GM19239 (cell line): ENCODE results near the gene FAM3C.
"Not testable (repeated sequence)": the region's sequence is repeated elsewhere in the genome, so short reads cannot be mapped to it uniquely, and the experiment has no call there.

Experiments
- DNase-seq: peaks from one replicate; pipeline ENCODE4 v3.0.0; 2011; ENCODE audit warnings: low spot score; ENCODE audit not compliant: insufficient read length
- FAIRE-seq: peaks from 2 replicates; lab custom pipeline; 2011; peaks lifted over from hg19 to GRCh38; lab: Jason Lieb, UNC

The FAM3C gene, protein sequence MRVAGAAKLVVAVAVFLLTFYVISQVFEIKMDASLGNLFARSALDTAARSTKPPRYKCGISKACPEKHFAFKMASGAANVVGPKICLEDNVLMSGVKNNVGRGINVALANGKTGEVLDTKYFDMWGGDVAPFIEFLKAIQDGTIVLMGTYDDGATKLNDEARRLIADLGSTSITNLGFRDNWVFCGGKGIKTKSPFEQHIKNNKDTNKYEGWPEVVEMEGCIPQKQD

DNA sequence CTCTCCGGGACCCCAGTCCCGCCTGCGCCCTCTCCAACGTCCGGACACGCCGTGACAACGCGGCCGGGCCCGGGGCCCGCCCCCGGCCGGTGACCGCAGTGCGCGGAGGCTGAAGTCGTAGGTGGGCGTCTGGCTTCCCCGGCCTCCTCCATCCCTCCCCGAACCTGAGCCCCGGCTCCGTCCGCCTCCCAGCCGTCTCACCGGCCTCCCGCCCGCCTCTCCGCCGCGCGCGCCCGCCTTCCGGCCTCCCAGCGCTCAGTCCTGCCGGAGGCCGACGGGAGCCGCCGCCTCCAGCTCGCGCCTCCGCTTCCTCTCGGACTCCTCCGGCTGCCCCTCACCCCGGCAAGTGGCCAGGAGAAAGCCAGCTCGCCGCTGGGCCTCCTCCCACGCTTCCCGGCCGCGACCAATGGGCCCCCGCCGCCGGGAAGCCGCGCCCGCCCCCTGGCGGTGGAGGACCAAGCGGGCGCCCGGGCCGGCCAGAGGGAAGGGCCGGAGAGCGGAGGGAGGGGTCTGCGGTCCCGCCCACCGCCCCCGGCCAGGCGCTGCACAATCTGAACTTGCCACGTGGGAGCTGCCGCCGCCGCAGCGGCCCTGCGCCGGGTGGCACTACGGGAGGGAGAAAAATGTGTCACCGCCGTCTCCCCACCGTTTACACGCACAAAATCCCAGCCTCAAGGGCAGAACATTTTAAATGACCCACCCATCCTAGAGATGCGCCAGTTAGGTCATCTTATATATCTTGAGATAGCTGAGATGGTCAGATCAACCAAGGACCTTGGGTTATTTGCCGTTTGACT lies at the start of gene FAM3C:
TSS of gene FAM3C (minus strand) at position 348 of the 797 bp plus-strand sequence. CDS start 13,339 bp downstream, outside the sequence.
- DNase-seq = peak; percentile 67
- FAIRE-seq = peak; percentile 66

DNA sequence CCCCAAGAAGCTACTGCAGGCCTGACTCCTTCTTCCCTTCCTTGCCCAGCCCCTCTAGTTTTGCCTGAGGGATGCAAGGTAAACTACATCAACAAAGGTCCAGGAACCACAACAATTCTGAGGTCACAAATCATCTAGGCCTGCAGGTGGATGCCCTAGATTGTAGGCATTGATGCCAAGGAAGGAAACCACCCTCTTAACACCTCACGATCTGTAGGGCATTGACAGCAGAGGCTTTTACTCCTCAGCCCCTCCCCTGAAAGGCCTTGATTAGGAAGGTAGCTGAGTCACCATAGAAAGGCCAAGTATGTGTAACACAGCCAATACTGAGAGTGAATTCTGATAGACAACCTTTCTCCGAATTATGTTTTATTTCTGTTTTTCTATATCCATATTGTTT lies 46.7 kb upstream of the FAM3C start:
- FAIRE-seq (no peak), DNase-seq (no peak)

- no peak for FAIRE-seq
- no peak for DNase-seq
These were observed 44.9 kb upstream of the FAM3C start for GRCh38 chr7:121440857-121441503.

GRCh38 chr7:121438043-121438955 lies 42.2 kb upstream of the FAM3C start:
- peak; percentile 96 for FAIRE-seq
- DNase-seq = not testable (repeated sequence)

GRCh38 chr7:121437470-121437869 lies 41.4 kb upstream of the FAM3C start:
- no peak for DNase-seq
- FAIRE-seq = no peak

DNA sequence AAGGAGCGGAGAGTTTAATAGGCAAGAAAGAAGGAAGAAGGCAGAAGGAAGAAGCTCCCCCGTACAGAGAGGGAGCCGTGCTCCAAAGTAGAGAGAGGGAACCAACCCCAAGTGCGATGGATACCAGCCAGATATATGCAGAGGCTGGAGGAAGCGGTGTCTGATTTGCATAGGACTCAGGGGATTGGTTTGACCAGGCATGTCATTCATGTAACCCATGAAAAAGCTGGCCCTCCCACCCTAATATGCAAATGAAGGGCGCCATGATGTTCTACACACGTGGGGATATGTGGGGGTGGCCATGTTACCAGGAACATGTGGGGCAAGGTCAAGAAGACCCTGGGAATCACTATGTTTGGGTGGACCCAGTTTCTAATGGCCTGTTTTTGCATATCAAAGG lies 40.6 kb upstream of the FAM3C start:
- FAIRE-seq = no peak
- DNase-seq = no peak

DNA sequence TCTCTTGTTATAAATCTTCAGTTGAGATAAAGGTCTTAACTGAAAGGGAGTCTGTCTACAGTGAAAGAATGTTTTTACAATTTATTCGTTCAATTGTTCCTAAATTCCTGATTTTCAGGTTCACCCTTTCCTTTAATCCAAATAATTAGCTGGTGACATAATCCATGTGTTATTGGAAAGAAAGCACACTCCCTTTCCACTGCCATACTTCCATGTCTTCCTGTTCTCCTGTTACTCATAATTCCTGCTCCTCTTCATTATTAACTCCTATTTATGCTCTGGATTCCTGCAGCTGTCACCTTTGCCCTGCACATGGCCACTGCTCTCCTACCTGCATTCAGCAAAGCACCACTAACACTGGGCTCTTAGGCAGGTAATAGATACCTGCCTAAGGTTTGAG lies 40.0 kb upstream of the FAM3C start:
- FAIRE-seq (no peak), DNase-seq (no peak)

DNA sequence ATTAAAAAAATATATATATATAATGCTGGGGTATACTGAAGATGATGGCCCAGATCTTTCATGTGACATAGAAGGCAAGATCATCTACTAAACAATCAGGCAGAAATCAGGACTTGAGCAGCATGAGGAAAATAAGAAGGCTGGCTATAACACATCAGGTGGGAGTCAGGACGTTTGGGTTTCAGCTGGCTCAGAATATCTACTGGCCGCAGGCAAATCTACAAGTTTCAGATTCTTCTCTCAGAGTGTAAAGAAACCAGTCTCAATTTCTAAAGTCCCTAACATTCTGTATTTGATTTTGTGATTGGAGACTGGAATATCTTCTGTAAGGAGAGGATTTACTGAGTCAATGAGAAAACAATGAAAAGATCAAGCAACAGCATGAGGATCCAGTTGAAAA lies 37.7 kb upstream of the FAM3C start:
- no peak for DNase-seq
- FAIRE-seq = no peak

DNA sequence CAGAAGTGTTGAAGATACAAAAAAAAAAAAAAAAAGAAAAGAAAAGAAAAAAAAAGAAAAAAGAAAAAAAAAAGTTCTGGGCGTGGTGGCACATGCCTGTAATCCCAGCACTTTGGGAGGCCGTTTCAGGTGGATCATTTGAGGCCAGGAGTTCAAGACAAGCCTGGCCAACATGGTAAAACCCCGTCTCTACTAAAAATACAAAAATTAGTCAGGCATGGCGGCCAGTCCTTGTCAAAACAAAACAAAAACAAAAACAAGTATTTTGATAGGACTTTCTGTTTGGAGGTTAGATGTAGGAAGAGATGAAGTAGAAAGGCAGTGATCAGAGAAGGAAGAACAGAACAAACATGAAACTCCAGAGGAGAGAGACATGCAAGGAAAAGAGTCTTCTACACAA lies 36.4 kb upstream of the FAM3C start:
- FAIRE-seq = peak; percentile 73
- DNase-seq = not testable (repeated sequence)

GRCh38 chr7:121431996-121432395 lies 35.9 kb upstream of the FAM3C start:
- no peak for FAIRE-seq
- no peak for DNase-seq

DNA sequence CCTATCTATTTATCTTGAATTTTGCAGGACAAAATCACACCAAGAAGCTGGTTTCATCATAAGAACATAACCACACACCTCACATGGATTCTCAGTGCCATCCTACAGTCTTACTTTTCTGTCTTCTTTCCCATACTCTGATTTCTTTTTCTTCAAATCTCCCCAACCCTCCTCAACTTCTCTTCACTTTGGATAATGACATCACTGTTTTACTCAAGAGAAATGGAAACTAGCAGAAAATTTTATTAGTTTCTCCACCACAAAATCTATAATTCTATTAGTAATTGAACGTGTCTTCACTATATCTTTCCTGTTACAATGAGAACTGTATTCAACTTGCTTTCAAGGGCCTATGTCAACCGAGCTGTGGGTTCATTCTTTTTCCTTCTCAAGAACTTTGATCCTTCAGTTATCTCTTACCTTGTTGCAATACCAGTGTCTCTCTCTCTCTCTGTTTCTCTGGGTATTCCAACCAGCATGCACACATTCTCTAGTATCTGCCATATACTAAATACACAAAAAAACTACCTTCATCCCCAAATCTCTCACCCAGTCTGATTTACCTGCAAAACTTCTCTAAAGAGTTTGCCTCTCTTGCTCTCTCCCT lies 35.4 kb upstream of the FAM3C start:
- DNase-seq (no peak), FAIRE-seq (no peak)

- DNase-seq (no peak), FAIRE-seq (no peak)
These were observed 34.5 kb upstream of the FAM3C start for GRCh38 chr7:121430558-121430957.

- DNase-seq (no peak), FAIRE-seq (no peak)
These were observed 33.7 kb upstream of the FAM3C start for GRCh38 chr7:121429798-121430197.

DNA sequence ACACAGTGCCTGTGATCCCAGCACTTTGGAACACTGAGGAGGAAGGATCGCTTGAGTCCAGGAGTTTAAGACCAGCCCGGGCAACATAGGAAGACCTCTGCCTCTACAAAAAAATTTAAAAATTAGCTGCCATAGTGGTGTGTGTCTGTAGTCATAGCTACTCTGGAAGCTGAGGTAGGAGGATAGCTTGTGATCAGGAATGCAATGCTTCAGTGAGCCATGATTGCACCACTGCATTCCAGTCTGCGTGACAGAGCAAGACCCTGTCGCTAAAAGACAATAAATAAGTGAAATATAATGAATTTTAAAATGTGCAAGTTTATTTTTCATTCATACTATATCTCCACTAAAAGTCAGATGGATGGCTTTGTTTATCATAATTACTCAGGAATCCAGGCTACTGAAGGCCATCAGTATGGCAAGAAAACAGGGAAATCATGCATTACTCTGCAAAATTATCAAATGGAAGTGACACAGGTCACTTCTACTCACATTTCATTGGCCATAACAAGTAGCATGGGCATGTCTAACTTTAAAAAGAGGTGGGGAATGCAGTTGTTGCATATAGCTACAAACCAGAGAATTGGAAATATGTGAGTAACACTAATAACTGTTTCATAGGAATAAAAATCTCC lies 32.9 kb upstream of the FAM3C start:
- DNase-seq = no peak
- no peak for FAIRE-seq

DNA sequence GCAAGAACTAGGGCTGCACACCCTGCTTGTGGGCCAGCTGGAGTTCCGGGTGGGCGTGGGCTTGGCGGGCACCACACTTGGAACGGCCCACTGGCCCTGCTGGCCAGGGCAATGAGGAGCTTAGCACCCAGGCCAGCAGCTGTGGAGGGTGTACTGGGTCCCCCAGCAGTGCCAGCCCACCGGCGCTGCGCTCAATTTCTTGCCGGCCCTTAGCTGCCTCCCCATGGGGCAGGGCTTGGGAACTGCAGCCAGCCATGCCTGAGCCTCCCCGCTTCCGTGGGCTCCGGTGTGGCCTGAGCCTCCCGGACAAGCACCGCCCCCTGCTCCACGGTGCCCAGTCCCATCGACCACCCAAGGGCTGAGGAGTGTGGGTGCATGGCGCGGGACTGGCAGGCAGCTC lies 25.6 kb upstream of the FAM3C start:
- not testable (repeated sequence) for DNase-seq, FAIRE-seq

GRCh38 chr7:121420976-121421375 lies 24.9 kb upstream of the FAM3C start:
- DNase-seq (no peak), FAIRE-seq (no peak)

GRCh38 chr7:121419201-121420148 lies 23.4 kb upstream of the FAM3C start:
- no peak for DNase-seq
- no peak for FAIRE-seq

DNA sequence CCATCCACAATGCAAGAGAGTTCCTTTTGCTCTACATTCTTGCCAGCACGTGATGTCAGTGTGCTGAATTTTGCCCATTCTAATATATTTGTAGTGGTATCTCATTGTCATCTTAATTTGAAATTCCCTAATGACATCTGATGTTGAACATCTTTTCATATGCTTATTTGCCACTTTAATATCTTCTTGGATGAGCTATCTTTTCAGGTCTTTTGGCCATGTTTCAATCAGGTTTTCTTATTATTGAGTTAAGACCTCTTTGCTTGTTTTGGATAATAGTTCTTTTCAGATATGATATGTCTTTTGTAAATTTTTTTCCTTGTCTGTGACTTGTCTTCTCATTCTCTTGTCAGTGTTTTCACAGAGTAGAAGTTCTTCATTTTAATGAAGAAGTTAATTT lies 20.4 kb upstream of the FAM3C start:
- DNase-seq = no peak
- no peak for FAIRE-seq
